Measurements from ENCODE around the gene CDC27. TPM values are rescaled to one million over a fixed set of nuclear protein-coding genes. Genes with fewer than 3 reads are reported as not detected.

CDC27 gene
- total RNA-seq, 1 experiment from 2014 or later, result 191 TPM

- TF ChIP-seq CTCF (IDR thresholded peaks at IDR 0.05 in 2 of 3, conservative IDR thresholded peaks at IDR 0.05 in 1 of 3; ENCODE audit: borderline replicate concordance in 1 of 3, insufficient read depth in 1 of 3, low read depth in 2 of 3, low read length in 2 of 3) (no peak), EZH2 (IDR thresholded peaks at IDR 0.05) (no peak), SP1 (IDR thresholded peaks at IDR 0.05; ENCODE audit: low read depth) (no peak; the same call in 1 of the 2 replicates), YY1 (IDR thresholded peaks at IDR 0.05; ENCODE audit: extremely low read depth, insufficient replicate concordance, low read depth, low read length) (peak; percentile 77)
Measured at GRCh38 chr17:47188876-47189731, at the start of gene CDC27 (continued).

- CTCF ChIA-PET, result no interaction called here
- H3K9ac ChIP-seq (ENCODE audit: low read length), result no peak overlapping the region
- no peak overlapping the region for H3K4me3 ChIP-seq (replicated peaks in 1 of 2; ENCODE audit: low read depth in 1 of 2, low read length in 2 of 2)
- H3K27me3 ChIP-seq (ENCODE audit: insufficient read depth, low read length), result no peaks in the 10 kb centered on the region
- no peaks in the 10 kb centered on the region for H3K79me2 ChIP-seq (ENCODE audit: insufficient read depth, low read length)
- H3K4me2 ChIP-seq (ENCODE audit: low read length), result no peak overlapping the region
- no peaks in the 10 kb centered on the region for H3K9me3 ChIP-seq (ENCODE audit: control insufficient read depth in 1 of 2, insufficient read depth in 1 of 2, low read depth in 1 of 2, low read length in 2 of 2)
- H2AFZ ChIP-seq (ENCODE audit: low read depth, low read length, poor library complexity, severe bottlenecking), result no peak overlapping the region
- no peak for DNase-seq (ENCODE audit: low read depth, low spot score)
- no peaks in the 10 kb centered on the region for H4K20me1 ChIP-seq (ENCODE audit: insufficient read depth)
- RAD21 ChIA-PET (ENCODE audit: low non-redundant PET in 1 of 2, low total read pairs in 2 of 2, uncharacterized antibody in 2 of 2, unreplicated experiment in 2 of 2), result no interaction called here
- H3K4me1 ChIP-seq (ENCODE audit: control insufficient read depth in 1 of 2, insufficient read depth in 2 of 2, low read length in 2 of 2), result peaks cover 8 to 16% of the 10 kb centered on the region in 2 experiments
- no peak for ATAC-seq
- no peak overlapping the region for H3K27ac ChIP-seq (ENCODE audit: low read depth, low read length)
- no peak for TF ChIP-seq SIN3A (IDR thresholded peaks at IDR 0.05; ENCODE audit: low read depth)
- TF ChIP-seq CBX3 (IDR thresholded peaks at IDR 0.05; ENCODE audit: low read depth), result no peak
- no peak for TF ChIP-seq YY1 (IDR thresholded peaks at IDR 0.05; ENCODE audit: extremely low read depth, insufficient replicate concordance, low read depth, low read length)
- TF ChIP-seq EGR1 (IDR thresholded peaks at IDR 0.05; ENCODE audit: low read depth), result no peak
- TF ChIP-seq SP1 (IDR thresholded peaks at IDR 0.05; ENCODE audit: low read depth), result no peak
- intact Hi-C loops (cut with micrococcal nuclease), result no loop called here
- H3K9me2 ChIP-seq (ENCODE audit: insufficient read depth), result no peaks in the 10 kb centered on the region
- POLR2A ChIA-PET, result no interaction called here
- H3K36me3 ChIP-seq (ENCODE audit: control insufficient read depth in 1 of 2, insufficient read depth in 2 of 2, low read length in 2 of 2), result no peaks in the 10 kb centered on the region
- no TSS peak for BruUV-seq (replicated peaks)
Measured at GRCh38 chr17:47238321-47239010, 49.4 kb upstream of the CDC27 start.

Data from HCT116 (cell line).